ENCODE measurements around the gene ELAVL1.

Gene ELAVL1

DNA sequence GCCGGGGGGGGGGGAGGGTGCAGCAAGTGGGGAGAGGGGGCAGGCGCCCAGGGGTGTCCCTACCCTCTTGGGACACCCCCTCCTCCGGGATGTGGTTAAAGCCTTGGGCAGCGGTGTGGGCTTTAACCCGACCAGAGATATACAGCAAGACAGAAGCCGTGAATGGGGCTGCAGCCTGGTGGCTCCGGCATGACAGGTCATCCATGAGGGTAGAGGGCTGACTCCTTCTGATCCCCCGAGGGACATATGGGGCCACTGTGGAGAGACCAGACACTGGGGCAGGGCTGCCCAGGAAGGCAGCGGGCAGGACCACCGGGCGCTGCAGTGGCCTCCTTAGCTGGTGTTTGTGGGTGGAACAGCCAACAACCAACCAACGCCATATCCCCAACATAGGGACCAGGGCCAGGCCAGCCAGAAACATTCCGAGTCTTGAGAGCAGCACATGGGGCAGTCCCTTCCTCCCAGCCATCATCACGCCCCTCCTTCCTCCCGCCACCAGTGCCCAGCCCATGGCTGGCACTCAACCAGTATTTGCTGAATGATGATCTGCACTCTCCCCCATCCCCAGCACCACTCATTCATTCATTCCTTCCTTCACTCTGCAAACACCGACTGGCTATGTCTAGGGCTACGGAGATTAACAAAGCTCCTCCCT, 18.2 kb downstream of the ELAVL1 start:
- Histone ChIP-seq H3K79me2 (ENCODE audit: low read length) (peaks cover 96% of the 10 kb centered on the region), H3K36me3 (replicated peaks; ENCODE audit: insufficient read depth, low read length) (0 out of 2 replicates have a peak, but pooled peaks cover 13% of the 10 kb centered on the region), H3K9me2 (replicated peaks; ENCODE audit: insufficient read depth, low read length) (no peaks in the 10 kb centered on the region), H3K4me2 (ENCODE audit: low read depth, low read length) (no peak overlapping the region), H3F3A (ENCODE audit: insufficient read depth, low read length) (no peaks in the 10 kb centered on the region), H2AFZ (ENCODE audit: low read length) (no peak overlapping the region), H3K4me1 (ENCODE audit: low read length) (no peaks in the 10 kb centered on the region), H3K27ac (ENCODE audit: low read length) (no peak overlapping the region), H3K4me3 (ENCODE audit: low read length) (no peak overlapping the region), H3K9ac (ENCODE audit: low read length) (no peak overlapping the region), H3K27me3 (replicated peaks; ENCODE audit: insufficient read depth, low read length) (no peaks in the 10 kb centered on the region), H4K20me1 (ENCODE audit: insufficient read depth, low read length) (peaks cover 21% of the 10 kb centered on the region; the same call in 1 of the 2 replicates), H3K9me3 (replicated peaks; ENCODE audit: insufficient read depth, low read length) (no peaks in the 10 kb centered on the region)
- no peak for DNase-seq
- TF ChIP-seq EZH2 (optimal IDR thresholded peaks at IDR 0.05; ENCODE audit: low read depth, low read length): no peak
- TF ChIP-seq EZH2phosphoT487 (IDR thresholded peaks at IDR 0.05; ENCODE audit: low read length): no peak
- no peak for TF ChIP-seq CTCF (IDR thresholded peaks at IDR 0.05; ENCODE audit: low read length)

DNA sequence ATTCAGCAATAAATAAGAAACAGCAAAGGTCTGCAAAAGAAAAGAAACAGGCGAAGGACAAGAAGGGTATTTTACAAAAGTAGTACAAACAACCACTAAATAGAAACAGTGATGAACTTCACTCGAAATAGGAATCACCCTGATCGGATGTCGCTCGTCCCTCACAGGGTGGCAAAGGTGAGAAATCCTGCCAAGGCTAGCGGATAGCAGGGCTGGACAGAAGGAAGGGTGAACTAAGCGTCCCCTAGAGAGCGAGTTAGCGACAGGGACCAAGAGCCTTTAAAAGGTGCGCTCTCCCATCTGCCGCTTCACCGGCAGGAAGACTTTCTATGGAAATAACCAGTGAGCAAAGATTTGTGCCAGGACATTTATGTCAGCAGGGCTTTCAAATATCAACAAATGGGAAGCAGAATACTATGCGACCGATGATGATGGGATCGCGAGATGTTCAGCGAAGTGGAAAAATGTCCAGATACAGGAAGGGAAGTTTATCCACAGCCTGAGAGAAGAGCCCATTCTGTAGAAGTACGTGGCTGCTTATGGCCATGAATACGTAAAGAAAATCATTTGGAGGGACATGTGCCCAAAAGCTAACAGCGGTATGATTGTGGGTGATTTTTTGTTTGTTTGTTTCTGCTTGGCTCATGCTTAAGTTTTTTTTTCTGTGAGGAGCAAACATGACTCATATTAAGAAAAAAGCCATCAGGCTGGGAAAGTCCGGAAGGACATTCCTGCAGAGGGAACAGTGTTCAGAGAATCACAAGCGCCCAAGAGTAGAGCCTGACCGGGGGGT, 18.9 kb downstream of the ELAVL1 start:
- H3K9me2 ChIP-seq (replicated peaks; ENCODE audit: insufficient read depth, low read length): no peaks in the 10 kb centered on the region
- H3K4me1 ChIP-seq (ENCODE audit: low read length): no peaks in the 10 kb centered on the region
- TF ChIP-seq CTCF (IDR thresholded peaks at IDR 0.05; ENCODE audit: low read length) (no peak), EZH2 (optimal IDR thresholded peaks at IDR 0.05; ENCODE audit: low read depth, low read length) (no peak), EZH2phosphoT487 (IDR thresholded peaks at IDR 0.05; ENCODE audit: low read length) (no peak)
- H3F3A ChIP-seq (ENCODE audit: insufficient read depth, low read length): no peaks in the 10 kb centered on the region
- no peak for DNase-seq
- no peaks in the 10 kb centered on the region for H3K9me3 ChIP-seq (replicated peaks; ENCODE audit: insufficient read depth, low read length)
- H2AFZ ChIP-seq (ENCODE audit: low read length): no peak overlapping the region
- no peak overlapping the region for H3K4me2 ChIP-seq (ENCODE audit: low read depth, low read length)
- H3K79me2 ChIP-seq (ENCODE audit: low read length): peaks cover 95% of the 10 kb centered on the region
- no peak overlapping the region for H3K9ac ChIP-seq (ENCODE audit: low read length)
- no peaks in the 10 kb centered on the region for H3K27me3 ChIP-seq (replicated peaks; ENCODE audit: insufficient read depth, low read length)
- peaks cover 21% of the 10 kb centered on the region; the same call in 1 of the 2 replicates for H4K20me1 ChIP-seq (ENCODE audit: insufficient read depth, low read length)
- H3K36me3 ChIP-seq (replicated peaks; ENCODE audit: insufficient read depth, low read length): 0 out of 2 replicates have a peak, but pooled peaks cover 13% of the 10 kb centered on the region
- H3K4me3 ChIP-seq (ENCODE audit: low read length): no peak overlapping the region
- no peak overlapping the region for H3K27ac ChIP-seq (ENCODE audit: low read length)

- Histone ChIP-seq H2AFZ (ENCODE audit: low read length) (no peak overlapping the region), H3K36me3 (replicated peaks; ENCODE audit: insufficient read depth, low read length) (peaks cover 7% of the 10 kb centered on the region; the same call in 1 of the 2 replicates), H4K20me1 (ENCODE audit: insufficient read depth, low read length) (peaks cover 21% of the 10 kb centered on the region; the same call in 1 of the 2 replicates), H3K27ac (ENCODE audit: low read length) (no peak overlapping the region), H3K4me1 (ENCODE audit: low read length) (no peaks in the 10 kb centered on the region), H3K9ac (ENCODE audit: low read length) (no peak overlapping the region), H3K4me3 (ENCODE audit: low read length) (no peak overlapping the region), H3K27me3 (replicated peaks; ENCODE audit: insufficient read depth, low read length) (no peaks in the 10 kb centered on the region), H3K9me2 (replicated peaks; ENCODE audit: insufficient read depth, low read length) (no peaks in the 10 kb centered on the region), H3K9me3 (replicated peaks; ENCODE audit: insufficient read depth, low read length) (no peaks in the 10 kb centered on the region), H3K4me2 (ENCODE audit: low read depth, low read length) (no peak overlapping the region), H3K79me2 (ENCODE audit: low read length) (peaks cover 90% of the 10 kb centered on the region), H3F3A (ENCODE audit: insufficient read depth, low read length) (no peaks in the 10 kb centered on the region)
- TF ChIP-seq EZH2 (optimal IDR thresholded peaks at IDR 0.05; ENCODE audit: low read depth, low read length) (no peak), CTCF (IDR thresholded peaks at IDR 0.05; ENCODE audit: low read length) (no peak), EZH2phosphoT487 (IDR thresholded peaks at IDR 0.05; ENCODE audit: low read length) (no peak)
- no peak for DNase-seq
Observed at GRCh38 chr19:7985481-7985911, 19.9 kb downstream of the ELAVL1 start.

Measured in MM.1S (cell line).